ENCODE data around the gene B9D2.
A peak's percentile ranks its signal among the peaks of the same experiment; 100 is the strongest.

Gene B9D2

DNA sequence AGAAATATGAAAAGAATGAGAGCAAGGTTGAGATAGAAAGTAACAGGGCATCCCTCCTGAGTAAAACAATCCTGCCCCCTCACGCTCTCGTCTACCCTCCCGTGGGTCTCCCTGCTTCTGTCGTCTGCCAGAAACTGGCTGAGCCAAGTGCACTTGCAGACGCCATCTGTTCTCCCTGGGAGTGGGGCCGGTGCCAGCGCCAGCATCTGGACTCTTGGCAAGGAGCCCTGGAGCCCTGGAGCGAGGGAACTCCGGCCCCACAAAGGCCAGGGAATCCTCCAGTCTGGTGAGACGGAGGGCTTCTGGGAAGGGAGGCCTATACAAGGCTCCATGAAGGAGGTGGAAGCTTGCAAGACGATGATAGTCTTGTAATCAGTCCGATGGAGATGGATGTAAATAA lies 10.0 kb upstream of the B9D2 start (continued):
- TF ChIP-seq, protein P1, sequence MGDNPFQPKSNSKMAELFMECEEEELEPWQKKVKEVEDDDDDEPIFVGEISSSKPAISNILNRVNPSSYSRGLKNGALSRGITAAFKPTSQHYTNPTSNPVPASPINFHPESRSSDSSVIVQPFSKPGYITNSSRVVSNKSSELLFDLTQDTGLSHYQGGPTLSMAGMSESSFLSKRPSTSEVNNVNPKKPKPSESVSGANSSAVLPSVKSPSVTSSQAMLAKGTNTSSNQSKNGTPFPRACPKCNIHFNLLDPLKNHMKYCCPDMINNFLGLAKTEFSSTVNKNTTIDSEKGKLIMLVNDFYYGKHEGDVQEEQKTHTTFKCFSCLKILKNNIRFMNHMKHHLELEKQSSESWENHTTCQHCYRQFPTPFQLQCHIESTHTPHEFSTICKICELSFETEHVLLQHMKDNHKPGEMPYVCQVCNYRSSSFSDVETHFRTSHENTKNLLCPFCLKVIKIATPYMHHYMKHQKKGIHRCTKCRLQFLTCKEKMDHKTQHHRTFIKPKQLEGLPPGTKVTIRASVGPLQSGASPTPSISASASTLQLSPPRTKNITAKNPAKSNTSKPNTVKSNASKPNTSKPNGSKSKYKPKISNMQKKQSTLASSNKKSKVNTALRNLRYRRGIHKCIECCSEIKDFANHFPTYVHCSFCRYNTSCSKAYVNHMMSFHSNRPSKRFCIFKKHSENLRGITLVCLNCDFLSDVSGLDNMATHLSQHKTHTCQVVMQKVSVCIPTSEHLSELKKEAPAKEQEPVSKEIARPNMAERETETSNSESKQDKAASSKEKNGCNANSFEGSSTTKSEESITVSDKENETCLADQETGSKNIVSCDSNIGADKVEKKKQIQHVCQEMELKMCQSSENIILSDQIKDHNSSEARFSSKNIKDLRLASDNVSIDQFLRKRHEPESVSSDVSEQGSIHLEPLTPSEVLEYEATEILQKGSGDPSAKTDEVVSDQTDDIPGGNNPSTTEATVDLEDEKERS (tag by site-specific recombination; IDR thresholded peaks at IDR 0.05), result no peak
- TF ChIP-seq ZBTB20 (tag by site-specific recombination; IDR thresholded peaks at IDR 0.05) (peak; percentile 91), OSR2 (tag by site-specific recombination; IDR thresholded peaks at IDR 0.05) (no peak), KLF1 (tag by site-specific recombination; IDR thresholded peaks at IDR 0.05) (no peak), ZNF777 (tag by site-specific recombination; IDR thresholded peaks at IDR 0.05; ENCODE audit: borderline replicate concordance) (no peak), ZNF133 (tag by site-specific recombination; IDR thresholded peaks at IDR 0.05) (no peak), FEZF1 (tag by site-specific recombination; IDR thresholded peaks at IDR 0.05) (peak; percentile 89), ZNF114 (tag by site-specific recombination; IDR thresholded peaks at IDR 0.05) (no peak), ZNF157 (tag by site-specific recombination; IDR thresholded peaks at IDR 0.05) (no peak), ZNF292 (tag by site-specific recombination; IDR thresholded peaks at IDR 0.05; ENCODE audit: borderline replicate concordance, low read depth) (no peak), ZNF664 (tag by site-specific recombination; IDR thresholded peaks at IDR 0.05) (no peak), ZFP69B (tag by site-specific recombination; IDR thresholded peaks at IDR 0.05) (peak; percentile 88), ZNF404 (tag by site-specific recombination; IDR thresholded peaks at IDR 0.05) (no peak), ZNF223 (tag by site-specific recombination; IDR thresholded peaks at IDR 0.05) (no peak), ZNF621 (tag by site-specific recombination; IDR thresholded peaks at IDR 0.05) (no peak), ZNF211 (tag by site-specific recombination; IDR thresholded peaks at IDR 0.05; ENCODE audit: low read depth) (no peak), SP2 (tag by site-specific recombination; IDR thresholded peaks at IDR 0.05) (no peak), ZNF837 (tag by site-specific recombination; IDR thresholded peaks at IDR 0.05) (no peak), ZNF514 (tag by site-specific recombination; IDR thresholded peaks at IDR 0.05) (no peak), ZFP41 (tag by site-specific recombination; IDR thresholded peaks at IDR 0.05; ENCODE audit: borderline replicate concordance) (no peak), ZNF311 (tag by site-specific recombination; IDR thresholded peaks at IDR 0.05; ENCODE audit: borderline replicate concordance) (no peak), ZBTB7A (tag by site-specific recombination; IDR thresholded peaks at IDR 0.05; ENCODE audit: low read depth) (no peak), ZNF302 (tag by site-specific recombination; IDR thresholded peaks at IDR 0.05; ENCODE audit: low read depth) (no peak), BCL11B (tag by site-specific recombination; IDR thresholded peaks at IDR 0.05; ENCODE audit: low read depth) (no peak), ZNF184 (tag by site-specific recombination; IDR thresholded peaks at IDR 0.05) (no peak), ZBTB1 (tag by site-specific recombination; IDR thresholded peaks at IDR 0.05) (no peak)
- TF ChIP-seq, protein P2, sequence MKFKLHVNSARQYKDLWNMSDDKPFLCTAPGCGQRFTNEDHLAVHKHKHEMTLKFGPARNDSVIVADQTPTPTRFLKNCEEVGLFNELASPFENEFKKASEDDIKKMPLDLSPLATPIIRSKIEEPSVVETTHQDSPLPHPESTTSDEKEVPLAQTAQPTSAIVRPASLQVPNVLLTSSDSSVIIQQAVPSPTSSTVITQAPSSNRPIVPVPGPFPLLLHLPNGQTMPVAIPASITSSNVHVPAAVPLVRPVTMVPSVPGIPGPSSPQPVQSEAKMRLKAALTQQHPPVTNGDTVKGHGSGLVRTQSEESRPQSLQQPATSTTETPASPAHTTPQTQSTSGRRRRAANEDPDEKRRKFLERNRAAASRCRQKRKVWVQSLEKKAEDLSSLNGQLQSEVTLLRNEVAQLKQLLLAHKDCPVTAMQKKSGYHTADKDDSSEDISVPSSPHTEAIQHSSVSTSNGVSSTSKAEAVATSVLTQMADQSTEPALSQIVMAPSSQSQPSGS (tag by site-specific recombination; IDR thresholded peaks at IDR 0.05; ENCODE audit: low read depth), result no peak
- TF ChIP-seq, protein P3, sequence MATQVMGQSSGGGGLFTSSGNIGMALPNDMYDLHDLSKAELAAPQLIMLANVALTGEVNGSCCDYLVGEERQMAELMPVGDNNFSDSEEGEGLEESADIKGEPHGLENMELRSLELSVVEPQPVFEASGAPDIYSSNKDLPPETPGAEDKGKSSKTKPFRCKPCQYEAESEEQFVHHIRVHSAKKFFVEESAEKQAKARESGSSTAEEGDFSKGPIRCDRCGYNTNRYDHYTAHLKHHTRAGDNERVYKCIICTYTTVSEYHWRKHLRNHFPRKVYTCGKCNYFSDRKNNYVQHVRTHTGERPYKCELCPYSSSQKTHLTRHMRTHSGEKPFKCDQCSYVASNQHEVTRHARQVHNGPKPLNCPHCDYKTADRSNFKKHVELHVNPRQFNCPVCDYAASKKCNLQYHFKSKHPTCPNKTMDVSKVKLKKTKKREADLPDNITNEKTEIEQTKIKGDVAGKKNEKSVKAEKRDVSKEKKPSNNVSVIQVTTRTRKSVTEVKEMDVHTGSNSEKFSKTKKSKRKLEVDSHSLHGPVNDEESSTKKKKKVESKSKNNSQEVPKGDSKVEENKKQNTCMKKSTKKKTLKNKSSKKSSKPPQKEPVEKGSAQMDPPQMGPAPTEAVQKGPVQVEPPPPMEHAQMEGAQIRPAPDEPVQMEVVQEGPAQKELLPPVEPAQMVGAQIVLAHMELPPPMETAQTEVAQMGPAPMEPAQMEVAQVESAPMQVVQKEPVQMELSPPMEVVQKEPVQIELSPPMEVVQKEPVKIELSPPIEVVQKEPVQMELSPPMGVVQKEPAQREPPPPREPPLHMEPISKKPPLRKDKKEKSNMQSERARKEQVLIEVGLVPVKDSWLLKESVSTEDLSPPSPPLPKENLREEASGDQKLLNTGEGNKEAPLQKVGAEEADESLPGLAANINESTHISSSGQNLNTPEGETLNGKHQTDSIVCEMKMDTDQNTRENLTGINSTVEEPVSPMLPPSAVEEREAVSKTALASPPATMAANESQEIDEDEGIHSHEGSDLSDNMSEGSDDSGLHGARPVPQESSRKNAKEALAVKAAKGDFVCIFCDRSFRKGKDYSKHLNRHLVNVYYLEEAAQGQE (tag by site-specific recombination; IDR thresholded peaks at IDR 0.05), result no peak
- TF ChIP-seq, protein P4, sequence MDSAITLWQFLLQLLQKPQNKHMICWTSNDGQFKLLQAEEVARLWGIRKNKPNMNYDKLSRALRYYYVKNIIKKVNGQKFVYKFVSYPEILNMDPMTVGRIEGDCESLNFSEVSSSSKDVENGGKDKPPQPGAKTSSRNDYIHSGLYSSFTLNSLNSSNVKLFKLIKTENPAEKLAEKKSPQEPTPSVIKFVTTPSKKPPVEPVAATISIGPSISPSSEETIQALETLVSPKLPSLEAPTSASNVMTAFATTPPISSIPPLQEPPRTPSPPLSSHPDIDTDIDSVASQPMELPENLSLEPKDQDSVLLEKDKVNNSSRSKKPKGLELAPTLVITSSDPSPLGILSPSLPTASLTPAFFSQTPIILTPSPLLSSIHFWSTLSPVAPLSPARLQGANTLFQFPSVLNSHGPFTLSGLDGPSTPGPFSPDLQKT (IDR thresholded peaks at IDR 0.05; ENCODE audit: borderline replicate concordance, low read depth, low read length), result no peak
- TF ChIP-seq, protein P5, sequence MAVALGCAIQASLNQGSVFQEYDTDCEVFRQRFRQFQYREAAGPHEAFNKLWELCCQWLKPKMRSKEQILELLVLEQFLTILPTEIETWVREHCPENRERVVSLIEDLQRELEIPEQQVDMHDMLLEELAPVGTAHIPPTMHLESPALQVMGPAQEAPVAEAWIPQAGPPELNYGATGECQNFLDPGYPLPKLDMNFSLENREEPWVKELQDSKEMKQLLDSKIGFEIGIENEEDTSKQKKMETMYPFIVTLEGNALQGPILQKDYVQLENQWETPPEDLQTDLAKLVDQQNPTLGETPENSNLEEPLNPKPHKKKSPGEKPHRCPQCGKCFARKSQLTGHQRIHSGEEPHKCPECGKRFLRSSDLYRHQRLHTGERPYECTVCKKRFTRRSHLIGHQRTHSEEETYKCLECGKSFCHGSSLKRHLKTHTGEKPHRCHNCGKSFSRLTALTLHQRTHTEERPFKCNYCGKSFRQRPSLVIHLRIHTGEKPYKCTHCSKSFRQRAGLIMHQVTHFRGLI (tag by site-specific recombination; IDR thresholded peaks at IDR 0.05), result no peak
- TF ChIP-seq, protein P6, sequence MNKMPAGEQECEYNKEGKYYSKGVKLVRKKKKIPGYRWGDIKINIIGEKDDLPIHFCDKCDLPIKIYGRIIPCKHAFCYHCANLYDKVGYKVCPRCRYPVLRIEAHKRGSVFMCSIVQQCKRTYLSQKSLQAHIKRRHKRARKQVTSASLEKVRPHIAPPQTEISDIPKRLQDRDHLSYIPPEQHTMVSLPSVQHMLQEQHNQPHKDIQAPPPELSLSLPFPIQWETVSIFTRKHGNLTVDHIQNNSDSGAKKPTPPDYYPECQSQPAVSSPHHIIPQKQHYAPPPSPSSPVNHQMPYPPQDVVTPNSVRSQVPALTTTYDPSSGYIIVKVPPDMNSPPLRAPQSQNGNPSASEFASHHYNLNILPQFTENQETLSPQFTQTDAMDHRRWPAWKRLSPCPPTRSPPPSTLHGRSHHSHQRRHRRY (tag by site-specific recombination; IDR thresholded peaks at IDR 0.05), result no peak
